HL-60/S4 (cell line): ENCODE results near the gene CRACR2B.

Experiments used
- in situ Hi-C: fragments of 300-500 bp; cut with MboI; formaldehyde crosslinking; loops from 2 replicates; pipeline ENCODE4 v1.14.3; 2022; ENCODE audit warnings: low sequenced_read_pairs

The CRACR2B gene

GRCh38 chr11:794766-795633 is 32.7 kb upstream of the CRACR2B start:
- in situ Hi-C loops = no loop called here

DNA sequence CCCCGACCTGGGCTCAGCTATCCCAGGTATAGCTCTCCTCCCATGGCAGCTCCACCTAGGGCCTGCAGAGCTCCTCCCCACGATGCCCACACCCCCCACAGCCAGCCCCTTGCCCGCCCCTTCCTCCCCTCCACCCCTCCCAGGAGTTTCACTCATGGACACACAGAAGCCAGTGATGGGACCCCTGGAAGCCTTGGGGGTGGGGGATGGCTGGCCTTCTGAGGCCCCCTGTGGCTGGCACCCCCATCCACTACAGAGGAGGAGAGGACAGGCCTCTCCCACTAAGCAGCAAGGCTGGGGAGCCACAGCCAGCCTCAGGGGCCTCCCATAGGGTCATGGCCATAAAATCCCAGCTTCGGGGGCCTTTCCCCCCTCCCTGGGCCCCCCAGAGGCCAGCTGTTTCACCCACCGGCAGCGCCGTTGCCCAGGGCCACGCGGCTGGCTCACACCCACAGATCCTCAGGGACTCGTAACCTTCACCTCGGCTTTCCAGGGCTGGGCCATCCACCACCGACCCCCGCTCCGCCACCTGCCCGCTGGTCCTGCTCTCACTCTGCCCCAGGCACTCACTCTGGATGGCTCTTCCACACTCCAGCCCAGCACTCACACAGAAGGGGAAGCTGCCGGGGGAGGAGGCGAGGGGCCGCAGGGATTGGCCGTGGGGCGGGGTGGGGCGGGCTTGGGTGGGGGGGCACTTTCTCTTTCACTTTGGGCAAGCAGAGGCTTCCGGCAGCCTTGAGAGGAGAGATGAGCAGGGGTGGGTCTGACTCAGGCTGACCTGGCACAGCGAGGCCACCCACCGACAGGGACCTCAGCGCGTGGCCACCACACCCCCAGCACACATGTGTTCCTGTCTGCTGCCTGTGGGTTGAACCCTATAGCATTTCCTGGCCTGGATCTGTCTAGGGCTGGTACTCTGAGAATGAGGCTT is 31.8 kb upstream of the CRACR2B start:
- in situ Hi-C loops = no loop called here

- in situ Hi-C loops = no loop called here
Measured at GRCh38 chr11:796565-797295, 31.0 kb upstream of the CRACR2B start.

- in situ Hi-C loops = no loop called here
Measured at GRCh38 chr11:797296-798092, 30.2 kb upstream of the CRACR2B start.

DNA sequence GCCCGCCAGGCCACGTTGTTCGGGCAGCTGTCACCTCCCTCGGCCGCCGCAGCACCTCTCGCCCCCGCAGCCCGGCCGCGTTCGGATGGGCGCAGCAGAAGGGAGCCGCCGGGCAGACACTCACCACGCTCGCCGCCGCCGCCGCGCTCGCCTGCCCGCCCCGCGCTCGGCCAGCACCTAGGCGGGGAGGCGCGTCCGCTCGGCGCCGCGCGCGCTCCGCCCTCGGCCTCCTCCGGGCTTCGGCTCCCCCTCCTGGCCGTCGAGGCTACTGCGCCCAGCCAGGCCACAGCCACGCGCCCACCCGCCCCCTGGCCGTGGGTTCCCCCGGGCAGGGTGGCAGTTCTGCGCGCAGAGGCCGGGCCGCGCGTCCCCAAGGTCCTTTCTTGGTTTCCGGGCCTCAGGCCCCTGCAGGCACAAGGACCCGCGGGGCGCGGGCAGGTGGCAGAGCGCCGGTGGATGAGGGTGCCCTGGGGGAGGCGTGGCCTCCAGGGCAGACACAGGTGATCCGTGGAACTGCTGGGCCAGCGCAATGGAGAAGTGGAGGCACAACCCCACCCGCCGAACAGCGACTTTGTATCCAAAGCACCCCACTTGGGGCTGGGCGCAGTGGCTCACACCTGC is 29.5 kb upstream of the CRACR2B start, which contains the start of gene SLC25A22:
TSS of gene SLC25A22 (minus strand) at position 189 of the 621 bp plus-strand sequence. CDS start 3,275 bp downstream, outside the sequence.
- in situ Hi-C loops = no loop called here

DNA sequence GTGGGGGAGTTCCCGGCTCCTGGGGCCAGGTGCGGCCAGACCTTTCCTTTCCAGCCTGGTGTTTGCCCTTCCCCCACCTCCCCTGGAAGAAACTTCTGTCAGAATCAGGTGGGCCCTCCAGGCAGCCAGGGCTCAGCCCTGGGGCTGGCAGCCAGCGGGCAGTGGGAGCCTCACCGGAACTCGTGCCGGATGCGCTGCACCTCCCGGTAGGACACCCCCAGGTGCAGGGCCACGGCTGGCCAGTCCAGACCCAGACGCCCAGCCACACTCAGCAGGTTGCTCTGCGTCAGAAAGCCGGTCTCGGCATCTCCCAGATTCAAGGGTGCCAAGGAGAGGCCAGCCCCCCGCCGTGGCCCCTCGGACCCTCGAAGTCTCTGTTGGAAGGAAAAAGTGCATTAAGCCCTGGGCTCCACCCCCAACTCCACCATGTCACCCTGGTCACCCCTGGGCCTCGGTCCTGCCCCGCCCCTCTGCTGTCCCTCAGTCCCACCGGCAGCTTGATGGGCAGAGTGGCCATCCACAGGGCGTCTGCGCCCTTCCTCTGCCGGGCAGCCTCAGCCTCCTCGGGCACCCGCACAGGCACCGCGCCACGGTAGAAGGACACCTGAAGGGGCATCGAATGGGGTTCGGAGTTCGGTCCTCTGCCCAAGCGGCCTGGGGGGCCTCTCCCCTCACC is 27.9 kb upstream of the CRACR2B start:
- in situ Hi-C loops = no loop called here

DNA sequence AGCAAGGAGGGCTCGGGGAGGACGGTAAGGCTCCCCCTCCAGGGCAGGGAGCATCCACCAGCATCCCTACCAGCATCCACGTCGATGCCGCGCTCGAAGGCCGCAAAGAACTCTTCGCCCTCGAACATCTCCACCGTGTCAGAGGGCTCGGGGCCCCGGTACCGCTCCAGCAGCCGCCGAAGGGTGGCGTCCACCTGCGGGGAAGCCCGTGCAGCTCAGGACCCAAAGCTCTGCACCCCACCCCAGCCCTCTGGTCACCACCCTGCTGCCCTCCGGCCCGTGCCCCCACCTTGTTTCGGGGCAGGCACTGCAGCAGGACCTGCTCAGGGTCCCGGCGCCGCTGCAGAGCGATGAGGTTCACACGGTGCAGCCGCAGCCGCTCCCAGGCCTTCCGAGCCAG is 27.2 kb upstream of the CRACR2B start:
- in situ Hi-C loops = no loop called here

GRCh38 chr11:801097-801780 is 26.5 kb upstream of the CRACR2B start:
- in situ Hi-C loops = no loop called here

GRCh38 chr11:802018-802617 is 25.6 kb upstream of the CRACR2B start:
- in situ Hi-C loops = no loop called here

DNA sequence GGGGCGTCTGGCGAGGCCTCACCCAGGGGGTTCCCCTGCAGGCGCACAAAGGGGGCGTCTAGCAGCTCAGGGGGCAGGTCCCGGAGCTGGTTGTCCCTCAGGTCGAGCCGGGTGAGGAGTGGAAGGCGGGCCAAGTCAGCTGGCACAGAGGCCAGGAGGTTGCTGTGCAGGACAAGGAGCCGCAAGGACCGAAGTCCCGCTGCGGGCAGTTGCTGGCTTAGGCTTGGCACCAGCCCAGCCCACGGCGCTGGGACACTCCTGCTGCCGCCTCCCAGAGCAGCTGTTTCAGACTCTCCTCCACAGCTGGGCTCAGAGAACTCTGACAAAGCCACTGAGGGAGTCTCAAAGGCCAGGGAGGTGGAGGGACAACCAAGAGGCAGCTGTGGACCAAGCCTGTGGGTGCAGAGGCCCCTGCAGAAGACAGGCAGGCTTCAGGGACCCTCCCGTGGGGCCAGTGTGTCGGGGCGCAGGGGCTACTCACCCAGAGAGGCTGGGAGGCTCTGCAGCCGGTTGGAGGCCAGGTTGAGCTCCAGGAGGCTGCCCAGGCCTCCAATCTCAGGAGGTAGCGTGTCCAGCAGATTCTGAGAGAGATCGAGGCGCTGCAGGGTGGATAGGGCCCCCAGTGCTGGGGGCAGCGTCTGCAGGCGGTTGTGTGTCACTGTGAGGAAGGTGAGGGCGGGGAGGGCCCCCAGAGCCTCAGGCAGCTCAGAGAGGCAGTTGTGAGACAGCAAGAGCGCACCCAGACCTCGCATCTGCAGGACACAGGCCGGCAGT is 24.8 kb upstream of the CRACR2B start:
- in situ Hi-C loops = no loop called here

DNA sequence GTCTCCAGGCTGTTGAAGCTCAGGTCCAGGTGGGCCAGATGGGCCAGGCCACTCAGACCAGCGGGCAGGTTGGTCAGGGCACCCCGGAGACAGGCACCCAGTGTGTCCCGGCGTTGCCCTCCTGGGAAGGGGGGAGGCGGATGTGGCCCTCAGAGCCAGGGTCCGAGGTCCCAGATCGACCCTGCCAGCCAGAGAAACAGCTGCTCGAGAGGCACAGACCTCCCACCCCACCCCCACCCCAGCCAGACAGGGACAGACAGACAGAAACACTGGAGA is 24.3 kb upstream of the CRACR2B start:
- in situ Hi-C loops = no loop called here

- in situ Hi-C loops = no loop called here
Measured at GRCh38 chr11:803770-804598, 23.7 kb upstream of the CRACR2B start.

GRCh38 chr11:804599-804964 is 23.1 kb upstream of the CRACR2B start:
- in situ Hi-C loops = no loop called here

- in situ Hi-C loops = no loop called here
Measured at GRCh38 chr11:808427-809286, 19.1 kb upstream of the CRACR2B start.

- in situ Hi-C loops = no loop called here
Measured at GRCh38 chr11:809287-810039, 18.3 kb upstream of the CRACR2B start, which contains the start of gene RPLP2. TSS of gene RPLP2 (plus strand) at chr11:809967. CDS start at chr11:810235, 268 bp downstream.
